Testis (tissue), 2 donors: ENCODE measurements around the gene MINDY4.

ENCODE experiments used
- POLR2A ChIP-seq: fragments of 450-650 bp; IDR thresholded peaks from one replicate; pipeline ENCODE4 v1.6.1; 2017; ENCODE audit warnings: antibody characterized with exemption, mild to moderate bottlenecking, moderate library complexity
- TF ChIP-seq, protein P1 (sequence below), 3 experiments: fragments of 450-650 bp in 2 of 3; fragments of 200-600 bp in 1 of 3; sonication (generic) in 1 of 3; IDR thresholded peaks; one replicate each; pipeline ENCODE4 v1.5.1; 2016 to 2019; ENCODE audit warnings: antibody characterized with exemption in 3 of 3, mild to moderate bottlenecking in 2 of 3, moderate library complexity in 1 of 3

DNA sequence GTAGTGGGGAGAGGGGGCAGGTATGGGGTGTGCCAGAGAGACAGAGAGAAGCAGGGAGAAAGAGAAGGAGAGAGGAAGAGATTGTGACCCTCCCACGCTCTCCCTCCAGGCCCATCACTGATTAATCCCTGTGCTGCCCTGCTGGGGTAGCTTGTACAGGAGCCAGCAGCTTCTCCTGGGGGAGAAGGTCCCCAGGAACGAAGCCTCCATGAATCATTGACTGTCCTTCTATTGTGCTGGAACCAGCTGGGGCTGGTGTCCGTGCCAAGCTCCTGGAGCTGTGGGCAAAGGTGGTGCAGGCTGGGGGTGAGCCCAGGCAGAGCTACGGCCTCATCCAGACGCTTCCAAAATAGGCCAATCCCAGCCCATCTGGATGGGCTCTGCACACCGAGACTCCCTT, 161.3 kb downstream of the MINDY4 start:
- TF ChIP-seq, protein P1, sequence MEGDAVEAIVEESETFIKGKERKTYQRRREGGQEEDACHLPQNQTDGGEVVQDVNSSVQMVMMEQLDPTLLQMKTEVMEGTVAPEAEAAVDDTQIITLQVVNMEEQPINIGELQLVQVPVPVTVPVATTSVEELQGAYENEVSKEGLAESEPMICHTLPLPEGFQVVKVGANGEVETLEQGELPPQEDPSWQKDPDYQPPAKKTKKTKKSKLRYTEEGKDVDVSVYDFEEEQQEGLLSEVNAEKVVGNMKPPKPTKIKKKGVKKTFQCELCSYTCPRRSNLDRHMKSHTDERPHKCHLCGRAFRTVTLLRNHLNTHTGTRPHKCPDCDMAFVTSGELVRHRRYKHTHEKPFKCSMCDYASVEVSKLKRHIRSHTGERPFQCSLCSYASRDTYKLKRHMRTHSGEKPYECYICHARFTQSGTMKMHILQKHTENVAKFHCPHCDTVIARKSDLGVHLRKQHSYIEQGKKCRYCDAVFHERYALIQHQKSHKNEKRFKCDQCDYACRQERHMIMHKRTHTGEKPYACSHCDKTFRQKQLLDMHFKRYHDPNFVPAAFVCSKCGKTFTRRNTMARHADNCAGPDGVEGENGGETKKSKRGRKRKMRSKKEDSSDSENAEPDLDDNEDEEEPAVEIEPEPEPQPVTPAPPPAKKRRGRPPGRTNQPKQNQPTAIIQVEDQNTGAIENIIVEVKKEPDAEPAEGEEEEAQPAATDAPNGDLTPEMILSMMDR (IDR thresholded peaks at IDR 0.05), result no peak
- TF ChIP-seq POLR2A, result no peak
